GM10266 (cell line): ENCODE data around the gene ADCY1.

Experiments
- DNase-seq: peaks from one replicate; pipeline ENCODE4 v3.0.0; 2012; ENCODE audit errors: extremely low spot score
- CTCF ChIP-seq: IDR thresholded peaks from 2 replicates; pipeline ENCODE4 v1.5.1; 2012; ENCODE audit warnings: mild to moderate bottlenecking, low read depth; ENCODE audit not compliant: control insufficient read depth, insufficient read depth; ENCODE audit errors: missing control alignments

Gene ADCY1

GRCh38 chr7:45682836-45683555 is 108.8 kb downstream of the ADCY1 start:
- no peak for TF ChIP-seq CTCF
- no peak for DNase-seq

DNA sequence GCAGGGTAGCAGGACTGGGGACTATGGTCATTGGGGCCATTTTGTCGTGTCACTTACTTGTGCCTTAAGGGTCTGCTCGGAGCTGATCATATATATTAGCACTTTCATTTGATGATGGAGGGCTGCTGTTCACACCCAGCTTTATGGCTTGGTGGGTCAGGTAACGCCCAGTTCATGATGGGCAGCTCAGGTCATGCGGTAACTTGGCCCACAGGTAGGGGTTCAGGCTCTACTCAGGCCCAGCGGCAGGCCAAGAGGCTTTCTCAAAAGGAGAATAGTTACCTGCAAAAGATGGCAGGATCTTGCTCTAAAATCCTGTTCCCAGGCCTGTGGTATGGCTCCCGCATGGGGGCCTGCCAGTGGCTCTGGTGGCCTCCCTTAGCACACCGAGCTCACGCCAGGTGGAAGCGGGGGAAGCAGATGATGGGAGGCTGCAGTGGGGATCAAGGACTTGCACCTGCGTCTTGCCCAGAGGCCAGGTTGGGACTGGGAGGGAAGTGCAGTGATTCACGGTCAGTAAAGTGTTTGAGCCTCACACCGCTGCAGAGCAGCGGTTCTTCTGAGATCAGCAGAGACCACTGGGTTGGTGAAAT is 109.5 kb downstream of the ADCY1 start:
- DNase-seq = no peak

DNA sequence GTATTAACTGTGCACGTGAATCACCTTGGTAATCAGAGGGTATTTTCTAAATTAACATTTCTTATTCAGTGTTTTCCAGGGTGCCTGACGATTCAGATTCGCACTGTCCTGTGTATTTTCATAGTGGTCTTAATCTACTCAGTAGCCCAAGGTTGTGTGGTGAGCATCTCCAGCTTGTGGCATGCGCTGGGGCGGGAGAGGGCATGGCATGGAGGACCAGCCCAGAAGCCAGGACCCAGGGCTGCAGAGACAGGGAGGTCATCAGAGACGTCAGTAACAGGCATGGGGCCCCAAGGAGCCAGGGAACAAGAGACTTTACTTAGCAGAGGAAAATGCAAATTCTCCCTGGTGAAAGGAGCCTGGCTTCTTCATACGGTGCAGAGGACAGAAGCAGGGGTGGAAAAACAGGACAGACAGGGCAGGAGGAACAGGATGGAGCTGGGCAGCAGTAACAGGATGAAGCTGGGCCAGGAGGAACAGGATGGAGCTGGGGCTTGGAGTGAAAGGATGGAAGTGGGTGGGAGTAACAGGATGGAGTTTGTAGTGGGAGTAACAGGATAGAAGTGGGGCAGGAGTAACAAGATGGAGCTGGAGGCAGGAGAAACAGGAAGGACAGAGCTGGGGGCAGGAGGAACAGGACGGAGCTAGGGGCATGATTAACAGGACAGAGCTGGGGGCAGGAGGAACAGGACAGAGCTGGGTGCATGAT is 110.9 kb downstream of the ADCY1 start:
- TF ChIP-seq CTCF = no peak
- DNase-seq = no peak

More for the DNA sequence above, 109.5 kb downstream of the ADCY1 start:
- TF ChIP-seq CTCF = no peak

DNA sequence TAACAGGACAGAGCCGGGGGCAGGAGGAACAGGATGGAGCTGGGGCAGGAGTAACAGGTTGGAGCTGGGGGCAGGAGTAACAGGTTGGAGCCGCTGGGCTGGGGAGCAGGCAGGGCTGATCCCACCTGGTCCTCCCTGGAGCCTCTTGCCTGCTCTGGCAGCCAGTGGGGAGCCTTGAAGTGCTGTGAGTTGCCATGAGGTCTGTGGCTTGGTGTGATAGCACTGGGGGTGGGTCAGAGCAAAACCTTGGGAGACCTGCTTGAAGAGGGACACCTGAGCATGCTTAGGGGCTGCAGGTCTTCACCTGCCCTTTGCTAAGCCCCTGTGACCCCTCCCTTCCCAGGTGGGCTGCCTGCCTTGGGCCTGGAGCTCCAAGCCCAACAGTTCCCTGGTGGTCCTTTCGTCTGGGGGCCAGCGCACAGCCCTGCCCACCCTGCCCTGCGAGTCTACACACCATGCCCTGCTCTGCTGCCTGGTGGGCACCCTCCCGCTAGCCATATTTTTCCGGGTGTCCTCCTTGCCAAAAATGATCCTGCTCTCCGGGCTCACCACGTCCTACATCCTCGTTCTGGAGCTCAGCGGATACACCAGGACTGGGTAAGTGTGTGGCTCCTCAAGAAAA is 111.6 kb downstream of the ADCY1 start:
- no peak for DNase-seq
- TF ChIP-seq CTCF = no peak

DNA sequence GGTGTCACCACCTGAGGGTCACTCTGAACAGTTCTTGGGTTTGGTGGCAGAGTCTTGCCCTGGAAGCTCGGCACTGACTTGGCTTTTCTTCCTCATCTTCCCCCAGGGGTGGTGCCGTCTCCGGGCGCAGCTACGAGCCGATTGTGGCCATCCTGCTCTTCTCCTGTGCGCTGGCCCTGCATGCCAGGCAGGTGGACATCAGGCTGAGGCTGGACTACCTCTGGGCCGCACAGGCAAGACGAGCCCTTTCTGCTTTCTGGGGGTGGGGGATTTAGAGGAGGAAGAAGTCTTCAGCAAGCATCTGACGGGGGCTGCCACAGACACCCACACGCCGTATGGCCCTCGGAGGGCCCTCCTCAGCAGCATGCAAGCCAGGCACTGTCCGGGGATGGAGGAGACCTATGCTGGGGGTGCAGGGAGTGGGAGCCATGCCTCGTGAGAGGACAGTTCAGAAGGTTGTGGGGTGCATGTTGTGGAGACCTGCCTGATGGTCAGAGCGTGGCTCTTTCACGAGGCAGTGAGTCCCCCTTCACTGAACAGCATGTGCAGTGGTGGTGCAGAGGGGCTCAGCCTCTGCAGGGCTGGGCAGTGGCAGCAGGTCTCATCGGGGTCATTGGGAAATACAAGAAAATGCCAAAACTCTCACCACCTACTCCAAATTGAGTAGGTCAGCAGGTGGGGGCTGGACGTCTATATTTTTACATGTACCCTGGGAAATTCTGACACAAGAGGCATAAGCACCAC is 112.4 kb downstream of the ADCY1 start:
- no peak for TF ChIP-seq CTCF
- no peak for DNase-seq

GRCh38 chr7:45687185-45687560 is 113.0 kb downstream of the ADCY1 start:
- no peak for TF ChIP-seq CTCF
- no peak for DNase-seq
